Stimulated activated CD8-positive, alpha-beta memory T cell treated with anti-CD3 and anti-CD28 coated beads, Interleukin-7, amount 100 ng/mL, for 1 hour (primary cell): ENCODE measurements around the gene NPEPL1.
"Not testable (repeated sequence)": the region's sequence is repeated elsewhere in the genome, so short reads cannot be mapped to it uniquely, and the experiment has no call there.

Experiments
- DNase-seq, 2 donors: peaks; one replicate each; pipeline ENCODE4 v3.0.0-alpha.2; 2020; ENCODE audit warnings: low read depth in 2 of 2

The NPEPL1 gene

DNA sequence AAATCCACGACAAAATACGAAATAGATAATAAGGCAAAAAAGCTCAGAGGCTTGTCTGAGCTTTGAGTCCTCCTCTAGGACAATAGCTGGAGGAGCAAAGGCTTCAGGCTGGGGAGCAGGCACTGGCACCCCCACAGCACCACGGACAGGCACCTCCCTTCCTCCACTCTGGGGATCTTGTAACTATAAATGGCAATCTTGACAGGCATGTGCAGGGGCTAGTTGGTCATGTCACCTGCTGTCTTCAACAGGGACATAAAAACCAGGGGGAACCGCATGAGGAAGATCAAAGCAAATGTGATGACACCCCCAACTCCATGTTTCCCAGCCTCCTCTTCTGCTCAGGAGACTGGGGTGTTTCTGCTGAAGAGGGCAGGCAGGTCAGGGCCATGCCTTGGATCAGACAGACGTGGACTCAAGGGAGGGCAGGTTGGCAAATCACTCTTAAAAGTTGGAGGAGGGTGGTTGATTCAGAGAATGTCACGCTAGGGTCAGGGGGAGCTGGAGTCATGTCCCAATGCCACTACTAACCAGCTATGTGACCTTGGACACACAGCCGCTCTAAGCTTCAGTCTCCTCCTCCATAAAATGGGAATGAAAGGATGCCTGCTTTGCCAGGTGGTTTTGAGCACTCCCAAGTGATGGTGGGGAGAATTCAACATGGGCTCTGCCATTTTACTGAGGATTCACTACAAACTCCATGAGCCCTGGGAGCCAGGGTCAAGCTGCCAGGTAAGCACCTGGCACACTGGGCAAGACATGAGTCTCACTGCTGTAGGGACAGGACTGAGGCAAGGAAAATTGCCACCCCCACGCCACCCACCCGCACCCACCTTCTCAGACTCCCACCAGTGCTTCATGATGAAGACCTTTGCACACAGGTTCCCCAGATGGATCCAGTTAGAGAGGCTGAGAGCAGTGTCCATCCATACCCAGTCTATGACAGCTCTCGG is 48.0 kb downstream of the NPEPL1 start:
- DNase-seq = no peak

GRCh38 chr20:58741384-58741783 is 48.8 kb downstream of the NPEPL1 start:
- DNase-seq = no peak

- DNase-seq = no peak
Observed at GRCh38 chr20:58742668-58743566, 50.3 kb downstream of the NPEPL1 start.

GRCh38 chr20:58743929-58744534 is 51.4 kb downstream of the NPEPL1 start:
- no peak for DNase-seq

DNA sequence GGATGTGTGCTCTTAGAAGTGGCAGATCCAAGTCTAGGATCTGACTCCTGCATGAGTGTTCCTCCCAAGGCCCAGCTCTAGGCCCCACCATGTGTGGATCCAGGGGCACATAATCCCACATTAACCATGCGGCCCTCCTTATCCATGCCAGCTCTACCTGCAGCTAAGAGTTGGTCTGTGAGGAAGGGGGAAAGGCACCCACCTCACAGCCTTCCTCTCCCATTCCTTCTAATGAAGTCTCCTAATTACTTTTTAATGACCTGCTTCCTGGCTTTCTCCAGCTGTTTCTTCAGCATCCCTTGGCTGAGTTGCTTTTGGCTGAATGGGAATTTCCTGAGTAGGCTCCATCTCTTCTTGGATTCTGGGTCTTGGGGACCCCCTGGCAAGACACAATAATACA is 52.2 kb downstream of the NPEPL1 start:
- DNase-seq = no peak

- no peak for DNase-seq
Observed at GRCh38 chr20:58745391-58745790, 52.8 kb downstream of the NPEPL1 start.

DNA sequence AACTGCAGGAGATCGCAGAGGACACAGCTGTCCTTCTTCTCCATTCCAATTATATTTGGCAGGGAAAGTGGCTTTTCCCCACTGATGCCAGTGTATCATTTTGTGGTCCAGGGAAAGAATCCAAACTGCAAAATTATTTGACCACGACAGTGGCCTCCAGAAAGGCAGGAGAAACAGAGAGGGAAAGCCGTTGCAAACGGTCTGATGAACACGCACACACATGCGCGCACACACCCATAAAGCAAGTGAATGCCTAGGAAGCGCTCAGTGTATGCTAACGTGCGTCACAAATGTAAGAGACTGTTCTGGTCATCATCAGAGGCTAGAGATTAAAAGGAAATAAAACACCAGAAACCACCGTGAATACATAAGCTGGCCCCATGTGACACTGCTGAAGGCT is 54.0 kb downstream of the NPEPL1 start:
- no peak for DNase-seq

DNA sequence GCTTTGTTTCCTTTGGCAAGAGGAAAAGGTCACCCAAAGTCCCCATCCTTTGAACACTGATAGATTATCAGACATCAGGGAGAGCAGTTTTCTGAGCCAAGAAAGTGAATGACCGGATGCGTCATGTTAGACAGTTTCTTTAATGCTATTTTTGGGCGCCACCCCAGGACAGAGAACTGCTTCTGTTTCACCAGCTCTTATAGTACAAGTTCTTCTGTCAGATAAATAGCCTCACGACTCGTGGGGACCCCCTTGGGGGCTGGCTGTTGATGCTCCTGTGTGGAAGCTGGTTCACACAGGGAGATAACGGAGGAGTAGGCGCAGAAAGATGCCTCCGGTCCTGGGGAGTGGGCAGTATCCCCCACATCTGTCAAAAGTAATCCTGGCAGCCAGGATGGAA is 54.6 kb downstream of the NPEPL1 start:
- DNase-seq = no peak

DNA sequence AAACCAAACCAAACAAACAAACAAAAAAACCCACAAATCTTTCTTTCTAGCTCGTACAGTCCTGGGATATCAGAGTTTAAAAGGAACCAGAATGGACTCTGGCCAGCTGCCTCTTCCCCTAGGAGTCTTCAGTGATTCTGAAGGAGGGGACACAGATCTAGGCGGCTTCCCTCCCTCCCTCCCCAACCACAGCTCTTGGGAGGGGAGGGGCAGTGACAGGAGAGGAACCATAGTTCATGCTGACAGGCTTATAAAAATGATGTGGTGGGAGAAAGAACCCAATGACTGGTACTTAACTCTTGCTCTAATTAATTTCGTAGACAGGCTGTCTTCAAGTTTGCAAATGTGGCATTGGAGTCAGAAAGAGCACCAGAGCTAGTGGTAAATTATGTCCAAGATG is 56.0 kb downstream of the NPEPL1 start:
- no peak for DNase-seq

DNA sequence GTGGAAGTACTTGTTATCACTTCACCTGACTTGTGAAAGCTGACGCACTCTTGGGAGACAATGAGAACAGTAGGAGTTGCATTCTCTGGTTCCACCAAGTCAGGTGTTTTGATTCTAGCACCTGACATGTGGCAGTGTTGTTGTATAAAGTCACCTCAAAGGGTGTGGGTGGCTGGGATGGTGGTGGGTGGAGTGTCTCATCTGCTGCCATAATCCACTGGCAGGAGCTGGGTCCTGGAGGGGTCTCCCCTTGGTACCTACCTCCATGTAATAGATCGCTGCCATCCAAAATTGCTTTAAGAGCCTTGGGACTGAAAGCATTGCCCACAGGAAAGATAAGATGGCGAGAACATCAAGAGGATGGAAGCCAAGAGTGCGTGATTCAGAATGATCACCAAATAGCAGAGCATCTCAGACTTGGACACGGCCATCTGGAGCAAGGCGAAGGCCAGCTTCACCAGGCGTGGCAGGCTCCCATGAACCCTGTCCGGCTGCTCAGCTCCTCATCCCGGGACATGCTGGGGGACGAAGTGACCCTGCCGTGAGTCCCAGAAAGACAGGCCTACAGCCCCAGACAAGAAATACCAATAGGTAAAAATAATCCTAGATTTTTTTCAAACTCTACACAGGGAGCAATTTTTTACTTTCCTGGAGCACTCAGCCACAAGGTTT is 56.6 kb downstream of the NPEPL1 start:
- no peak for DNase-seq

DNA sequence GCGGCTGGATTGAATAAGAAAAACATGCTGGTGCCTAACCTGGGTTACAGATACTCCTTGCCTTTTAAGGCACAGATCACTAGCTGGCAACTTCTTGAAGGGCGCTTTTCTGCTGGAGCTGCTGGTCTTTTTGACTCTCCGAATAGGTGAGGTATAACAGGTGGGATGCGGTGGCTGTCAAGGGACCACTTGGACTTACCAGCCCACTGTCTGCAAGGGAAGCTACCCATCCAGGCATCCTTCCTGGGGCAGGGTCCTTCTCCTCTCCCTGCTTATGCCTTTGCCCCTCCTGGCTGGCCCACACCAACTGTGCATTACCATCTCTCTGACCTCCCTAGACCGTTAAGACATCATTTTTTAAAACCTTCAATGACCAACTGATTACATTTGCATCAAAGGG is 57.4 kb downstream of the NPEPL1 start:
- no peak for DNase-seq

DNA sequence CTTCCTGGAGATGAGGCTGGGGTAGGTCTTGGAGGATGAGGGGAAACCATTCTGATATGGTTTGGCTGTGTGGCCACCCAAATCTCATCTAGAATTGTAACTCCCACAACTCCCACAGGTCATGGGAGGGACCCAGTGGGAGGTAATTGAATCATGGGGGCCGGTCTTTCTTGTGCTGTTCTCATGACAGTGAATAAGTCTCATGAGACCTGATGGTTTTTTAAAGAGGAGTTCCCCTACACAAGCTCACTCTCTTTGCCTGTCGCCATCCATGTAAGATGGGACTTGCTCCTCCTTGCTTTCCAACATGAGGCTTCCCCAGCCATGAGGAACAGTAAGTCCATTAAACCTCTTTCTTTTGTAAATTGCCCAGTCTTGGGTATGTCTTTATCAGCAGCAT is 58.1 kb downstream of the NPEPL1 start:
- not testable (repeated sequence) for DNase-seq

DNA sequence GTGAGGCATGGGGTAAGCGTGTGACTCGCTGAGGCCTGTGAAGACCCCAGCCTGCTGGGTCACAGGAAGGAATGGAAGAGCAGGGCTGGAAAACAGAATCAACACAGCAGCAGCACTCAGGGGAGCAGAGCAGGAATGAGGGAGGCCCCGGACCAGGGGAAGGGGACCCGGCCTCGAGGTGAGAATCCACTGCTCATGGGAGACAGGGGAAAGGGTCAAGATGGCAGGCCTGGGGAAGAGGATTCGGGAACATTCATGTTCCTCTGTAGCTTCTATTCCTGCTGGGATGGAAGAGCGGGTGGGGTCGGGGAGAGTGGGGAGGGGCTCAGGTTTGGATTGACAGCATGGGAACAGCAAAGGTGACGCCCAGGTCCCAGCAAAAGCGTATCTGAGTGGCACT is 59.4 kb downstream of the NPEPL1 start:
- no peak for DNase-seq

- no peak for DNase-seq
Observed at GRCh38 chr20:58752565-58752964, 60.0 kb downstream of the NPEPL1 start.

DNA sequence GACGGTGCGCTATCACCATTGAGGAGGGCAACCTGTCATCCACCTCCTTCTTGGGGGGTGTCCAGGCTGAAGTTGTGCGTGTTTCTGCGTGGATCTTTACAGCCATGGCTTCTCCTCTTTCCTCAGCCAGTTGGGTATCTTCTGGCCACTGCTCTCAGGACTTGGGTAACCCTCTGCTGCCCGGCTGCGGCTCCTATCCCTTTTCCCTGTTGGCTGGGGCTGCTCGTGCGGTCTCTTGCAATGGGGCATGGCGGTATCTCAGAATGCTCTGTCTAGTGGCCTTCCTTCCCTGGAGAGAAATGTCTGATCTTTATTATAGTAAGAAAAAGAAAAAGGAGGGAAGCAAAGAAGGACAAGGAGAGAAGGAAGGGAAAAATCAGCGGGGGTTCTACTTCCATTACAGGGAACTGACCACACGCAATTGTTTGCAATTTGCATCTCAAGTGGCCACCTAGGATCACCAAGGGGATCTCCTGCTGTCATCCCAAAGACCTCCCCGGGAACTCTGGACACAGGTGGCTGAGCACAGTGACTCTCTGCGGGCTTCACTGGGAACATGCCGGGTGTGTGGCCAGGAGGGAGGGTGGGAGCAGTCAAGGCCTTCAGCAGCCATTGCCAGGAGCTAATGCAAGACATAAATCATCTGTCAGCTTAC is 60.8 kb downstream of the NPEPL1 start:
- no peak for DNase-seq

DNA sequence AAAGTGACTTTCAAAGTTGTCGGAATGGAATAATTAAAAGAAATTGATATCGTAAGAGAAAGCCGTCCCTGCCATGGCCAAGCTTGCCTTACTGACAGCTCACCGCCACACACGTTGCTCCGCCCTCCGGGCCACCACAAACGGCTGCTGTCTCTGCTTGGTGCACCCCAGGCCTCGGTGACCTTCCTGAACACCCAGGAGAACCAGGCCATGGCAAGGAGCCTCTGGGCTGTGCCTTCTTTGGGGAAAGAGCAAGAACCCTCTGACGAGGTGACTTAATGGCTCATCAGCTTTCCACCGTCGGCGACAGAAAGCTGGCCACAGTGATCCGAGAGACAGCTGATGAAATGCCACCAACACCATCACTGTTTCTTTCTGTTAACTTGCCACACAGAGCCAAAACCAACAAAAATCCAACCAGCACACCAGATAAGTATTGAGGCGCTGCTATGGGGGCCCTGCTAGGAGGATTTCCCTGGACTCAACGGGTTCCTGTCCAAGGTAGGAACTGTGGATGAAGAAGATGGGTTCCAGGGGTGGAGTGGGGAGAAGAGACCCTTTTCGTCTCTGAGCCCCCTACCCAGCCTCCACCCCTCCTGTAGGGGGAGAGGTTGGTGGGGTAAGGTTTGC is 61.4 kb downstream of the NPEPL1 start:
- DNase-seq = no peak

GRCh38 chr20:58754584-58754983 is 62.0 kb downstream of the NPEPL1 start:
- no peak for DNase-seq

DNA sequence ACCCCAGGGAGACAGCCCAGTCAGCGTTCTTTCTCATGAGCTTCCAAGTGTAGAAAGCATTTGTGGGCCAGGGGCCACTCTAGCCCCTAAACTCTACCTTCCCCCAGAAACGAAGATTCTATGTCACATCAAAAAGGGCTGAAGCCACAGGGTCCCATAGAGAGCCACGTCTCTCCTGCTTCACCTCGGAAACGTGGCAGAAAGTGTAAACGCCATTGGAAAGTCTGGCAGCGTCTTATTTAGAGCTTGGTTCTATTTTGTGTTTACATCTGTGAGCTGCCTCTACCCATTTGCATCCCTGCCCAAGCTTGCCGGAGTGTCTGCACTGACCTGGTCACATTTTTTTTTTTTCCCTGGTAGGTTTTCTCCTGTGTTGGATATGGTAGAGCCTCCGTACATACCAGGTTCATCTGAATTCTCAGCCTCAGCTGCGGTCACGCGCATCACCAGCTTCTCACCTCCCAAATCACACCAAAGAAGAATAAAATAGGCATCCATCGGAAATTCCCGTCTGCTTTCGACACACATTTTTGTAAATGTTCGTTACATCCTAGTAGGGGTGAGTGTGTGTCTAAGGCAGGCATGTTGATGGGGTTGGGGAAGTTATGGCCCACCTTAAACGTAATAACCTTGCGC is 62.6 kb downstream of the NPEPL1 start:
- no peak for DNase-seq

- no peak for DNase-seq
Observed at GRCh38 chr20:58755766-58756449, 63.3 kb downstream of the NPEPL1 start.

- DNase-seq = no peak
Observed at GRCh38 chr20:58756450-58756775, 63.8 kb downstream of the NPEPL1 start.
